ENCODE results near the gene CRB1. TPM values are rescaled to one million over a fixed set of nuclear protein-coding genes. Genes with fewer than 3 reads are reported as not detected.

CRB1 gene
- total and polyA plus RNA-seq, 2 of the 8 experiments (the other 6 are each of a cell fraction or from before 2014, with no cell fraction given), result 0.03 TPM; not detected in 1

GRCh38 chr1:197400522-197400902 lies 132.5 kb downstream of the CRB1 start:
- H3K4ac ChIP-seq (replicated peaks; ENCODE audit: insufficient read length, low read depth, low read length), result no peak overlapping the region
- no peak for FAIRE-seq
- H2BK5ac ChIP-seq (ENCODE audit: low read depth, low read length), result no peak overlapping the region
- H3K23ac ChIP-seq (ENCODE audit: insufficient read length), result no peak overlapping the region
- no peak overlapping the region for H3K27ac ChIP-seq (ENCODE audit: low read depth, low read length)
- H3K79me2 ChIP-seq (ENCODE audit: control insufficient read depth in 1 of 2, insufficient read depth in 2 of 2, low read length in 2 of 2), result no peaks in the 10 kb centered on the region
- no peak overlapping the region for H3K4me2 ChIP-seq (ENCODE audit: insufficient read depth in 1 of 2, low read depth in 2 of 2, low read length in 2 of 2)
- no peak overlapping the region for H3K18ac ChIP-seq (ENCODE audit: extremely low read depth, low read length)
- WGBS, 2 experiments (ENCODE audit: extremely low coverage in 1 of 2, insufficient coverage in 1 of 2, insufficient read length in 1 of 2, insufficient replicate concordance in 2 of 2, low coverage in 1 of 2, low lambda C conversion rate in 2 of 2, missing lambda C conversion rate in 1 of 2), result 90% methylated on average over 2 of the region's 2 CpGs; no CpG with 5 or more reads in 1 of the 2 experiments
- H3K27me3 ChIP-seq (replicated peaks in 1 of 4; ENCODE audit: control insufficient read depth in 3 of 4, extremely low read depth in 1 of 4, insufficient read depth in 3 of 4, low read length in 3 of 4), result no peaks in the 10 kb centered on the region
- H4K91ac ChIP-seq (replicated peaks; ENCODE audit: insufficient read length, low read length), result no peak overlapping the region
- H3K4me3 ChIP-seq (ENCODE audit: extremely low read depth in 1 of 4, insufficient read depth in 2 of 4, low read depth in 3 of 4, low read length in 4 of 4), result no peak overlapping the region
- H3K23me2 ChIP-seq (ENCODE audit: low read depth, low read length), result no peaks in the 10 kb centered on the region
- H3K36me3 ChIP-seq (ENCODE audit: control insufficient read depth in 2 of 4, insufficient read depth in 4 of 4, low read length in 3 of 4), result no peaks in the 10 kb centered on the region
- POLR2A ChIA-PET (ENCODE audit: partially characterized antibody), result interaction anchor here (0.9 kb wide), 1 partner anchor 11 kb away, joined by 3 read pairs; no protein-coding TSS in a partner anchor
- no peaks in the 10 kb centered on the region for H3K4me1 ChIP-seq (replicated peaks in 1 of 4; ENCODE audit: control insufficient read depth in 3 of 4, insufficient read depth in 4 of 4, low read length in 3 of 4)
- no peaks in the 10 kb centered on the region; a peak in 1 of 4 replicates for H3K9me3 ChIP-seq (ENCODE audit: insufficient read depth in 2 of 2, low read depth in 1 of 2, low read length in 1 of 2)
- CTCF ChIA-PET (ENCODE audit: partially characterized antibody), result interaction anchor here (0.6 to 3.2 kb wide), 29 partner anchors 9 to 1184 kb away, joined by 3 to 21 read pairs (median 5); no protein-coding TSS in a partner anchor
- no peak overlapping the region for H4K5ac ChIP-seq (ENCODE audit: insufficient read length, low read depth, low read length)
- H2BK12ac ChIP-seq (ENCODE audit: low read depth, low read length), result no peak overlapping the region
- H2AFZ ChIP-seq (ENCODE audit: low read length), result no peak overlapping the region
- H2BK15ac ChIP-seq (ENCODE audit: low read length), result no peak overlapping the region
- H3K14ac ChIP-seq (ENCODE audit: insufficient read length), result no peak overlapping the region
- H4K20me1 ChIP-seq (replicated peaks in 1 of 2; ENCODE audit: control insufficient read depth in 1 of 2, insufficient read depth in 2 of 2, low read length in 2 of 2), result no peaks in the 10 kb centered on the region
- DNase-seq (ENCODE audit: low read depth in 1 of 2, low spot score in 2 of 2), result no peak
- no peak overlapping the region for H2AK5ac ChIP-seq (ENCODE audit: low read depth, low read length)
- no peak overlapping the region for H2BK20ac ChIP-seq (ENCODE audit: low read length)
- no peak overlapping the region for H4K8ac ChIP-seq (ENCODE audit: extremely low read depth, insufficient read depth, low read length)
- no peak overlapping the region for H3K56ac ChIP-seq (replicated peaks; ENCODE audit: insufficient read length, low read depth, low read length)
- no peak overlapping the region for H2BK120ac ChIP-seq (replicated peaks; ENCODE audit: low read depth, low read length)
- H3K79me1 ChIP-seq (ENCODE audit: low read depth, low read length), result no peaks in the 10 kb centered on the region
- no peak overlapping the region for H3K9ac ChIP-seq (replicated peaks in 1 of 4; ENCODE audit: extremely low read depth in 1 of 4, low read depth in 3 of 4, low read length in 3 of 4)
- TF ChIP-seq SRF (IDR thresholded peaks at IDR 0.05; ENCODE audit: low read depth, low read length), result no peak
- no peak for TF ChIP-seq FOSL1 (IDR thresholded peaks at IDR 0.05; ENCODE audit: insufficient read depth, low read depth, low read length)
- no peak for TF ChIP-seq ATF2 (IDR thresholded peaks at IDR 0.05; ENCODE audit: low read length)
- no peak for TF ChIP-seq HDAC6 (IDR thresholded peaks at IDR 0.05; ENCODE audit: low read depth, low read length)
- no peak for TF ChIP-seq TEAD4 (IDR thresholded peaks at IDR 0.05; ENCODE audit: low read depth, low read length)
